Measurements from ENCODE around the gene TRAF2. TPM values are rescaled to one million over a fixed set of nuclear protein-coding genes. Genes with fewer than 3 reads are reported as not detected.
"Not testable (repeated sequence)": the region's sequence is repeated elsewhere in the genome, so short reads cannot be mapped to it uniquely, and the experiment has no call there.

The TRAF2 gene
- total RNA-seq, 1 experiment from 2014 or later = 10.1 TPM

DNA sequence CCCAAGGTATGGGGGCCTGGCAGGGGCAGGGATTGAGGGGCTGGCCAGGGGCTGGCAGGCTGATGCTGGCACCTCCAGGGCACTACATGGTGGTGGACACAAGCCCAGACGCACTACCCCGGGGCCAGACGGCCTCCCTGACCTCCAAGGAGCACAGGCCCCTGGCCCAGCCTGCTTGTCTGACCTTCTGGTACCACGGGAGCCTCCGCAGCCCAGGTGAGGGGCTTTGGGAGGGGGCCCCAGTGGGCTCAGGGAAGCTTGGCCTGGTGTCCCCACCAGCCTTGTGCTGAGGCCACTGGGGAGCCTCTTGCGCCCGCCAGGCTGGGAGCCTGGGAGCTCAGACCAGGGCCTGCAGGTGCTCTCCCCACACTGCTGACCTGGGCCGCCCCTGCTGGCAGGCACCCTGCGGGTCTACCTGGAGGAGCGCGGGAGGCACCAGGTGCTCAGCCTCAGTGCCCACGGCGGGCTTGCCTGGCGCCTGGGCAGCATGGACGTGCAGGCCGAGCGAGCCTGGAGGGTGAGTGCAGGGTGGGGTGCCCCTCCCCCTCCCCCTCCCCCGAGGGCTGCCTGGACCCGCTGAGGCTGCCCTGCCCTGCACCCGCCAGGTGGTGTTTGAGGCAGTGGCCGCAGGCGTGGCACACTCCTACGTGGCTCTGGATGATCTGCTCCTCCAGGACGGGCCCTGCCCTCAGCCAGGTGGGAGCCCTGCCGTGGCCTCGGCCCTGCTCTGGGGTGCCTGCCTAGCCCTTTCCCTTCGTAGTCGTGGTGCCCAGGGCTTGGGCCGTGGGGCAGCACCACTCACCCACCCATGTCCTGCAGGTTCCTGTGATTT, 28.5 kb upstream of the TRAF2 start:
- no peak for DNase-seq (ENCODE audit: low read depth)

- no peak for DNase-seq (ENCODE audit: low read depth)
These were observed 27.9 kb upstream of the TRAF2 start for GRCh38 chr9:136858452-136858843.

GRCh38 chr9:136858844-136859757, 27.2 kb upstream of the TRAF2 start:
- DNase-seq (ENCODE audit: low read depth) = peak; percentile 60

- DNase-seq (ENCODE audit: low read depth) = no peak
These were observed 25.8 kb upstream of the TRAF2 start for GRCh38 chr9:136860529-136860928.

DNA sequence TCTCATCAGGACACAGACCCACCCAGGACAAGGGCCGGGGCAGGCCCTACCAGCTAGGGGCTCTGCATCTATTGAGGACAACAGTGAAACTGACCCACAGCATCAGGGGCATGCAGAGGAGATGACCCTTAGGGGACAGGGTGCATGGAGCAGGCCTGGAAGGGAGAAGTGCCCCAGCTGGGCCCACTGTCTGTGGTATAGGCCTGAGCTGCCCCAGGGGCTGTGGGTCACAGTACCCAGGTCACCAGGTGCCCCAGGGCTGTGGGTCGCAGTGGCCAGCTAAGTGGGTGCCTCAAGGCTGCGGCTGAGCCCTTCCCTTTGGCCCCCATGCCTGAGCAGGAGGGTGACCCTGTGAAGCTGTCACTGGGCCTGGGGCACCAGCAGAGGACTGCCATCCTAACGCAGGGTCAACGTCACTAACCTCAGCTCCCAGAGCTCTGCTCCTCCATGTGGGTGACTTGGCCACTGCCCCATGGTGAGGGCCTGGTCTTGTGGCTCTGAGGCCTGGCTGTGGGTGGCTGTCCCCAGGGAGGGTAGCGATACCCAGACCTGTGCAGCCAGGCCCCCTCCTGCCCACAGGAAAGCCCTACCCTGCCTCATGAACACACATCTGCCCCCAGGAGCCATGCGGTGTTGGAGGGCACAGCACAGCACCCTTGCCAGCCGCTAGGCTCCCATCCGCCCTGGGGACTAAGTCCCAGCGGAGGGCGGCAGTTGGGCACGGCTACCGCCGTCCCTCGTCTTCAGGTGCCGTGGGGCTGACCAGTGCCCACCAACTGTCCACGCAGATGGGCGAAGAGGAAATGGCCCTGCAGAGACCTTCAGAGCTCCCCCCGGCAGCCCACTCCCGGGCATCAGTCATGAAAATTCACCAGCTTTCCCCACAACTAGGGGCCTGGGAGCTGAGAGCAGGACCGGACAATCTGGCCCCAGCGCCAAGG, 25.1 kb upstream of the TRAF2 start:
- DNase-seq (ENCODE audit: low read depth) = no peak

GRCh38 chr9:136861874-136862457, 24.4 kb upstream of the TRAF2 start:
- no peak for DNase-seq (ENCODE audit: low read depth)

- no peak for DNase-seq (ENCODE audit: low read depth)
These were observed 23.3 kb upstream of the TRAF2 start for GRCh38 chr9:136862849-136863622.

DNA sequence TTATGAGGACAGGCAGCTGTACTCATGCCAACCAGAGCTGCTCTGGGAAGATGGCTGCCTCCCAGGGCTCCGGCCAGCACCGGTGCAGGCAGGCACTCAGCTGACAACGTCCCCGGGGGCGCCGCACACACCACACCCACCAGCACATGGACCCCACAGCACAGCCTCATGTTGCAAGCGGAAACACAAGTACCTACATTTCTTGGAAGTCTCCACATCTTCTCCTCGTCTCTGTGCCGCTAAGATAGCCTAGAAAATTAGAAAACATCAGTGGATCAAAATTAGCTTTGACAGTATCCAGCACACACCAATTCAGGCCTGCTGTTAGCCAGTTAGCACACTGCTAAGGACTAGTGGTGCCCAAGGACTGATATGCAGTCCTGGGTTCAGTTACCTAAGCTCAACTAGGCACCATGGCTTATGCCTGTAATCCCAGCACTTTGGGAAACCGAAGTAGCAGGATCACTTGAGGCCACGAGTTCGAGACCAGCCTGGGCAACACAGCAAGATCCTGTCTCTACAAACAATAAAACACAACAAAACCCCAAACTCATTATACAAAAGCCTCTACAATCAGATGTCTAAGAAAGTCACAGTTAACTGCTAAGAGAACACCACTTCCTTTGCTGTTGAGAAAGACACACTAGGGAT, 22.6 kb upstream of the TRAF2 start:
- no peak for DNase-seq (ENCODE audit: low read depth)

GRCh38 chr9:136865041-136865767, 21.1 kb upstream of the TRAF2 start:
- no peak for DNase-seq (ENCODE audit: low read depth)

GRCh38 chr9:136865768-136866103, 20.6 kb upstream of the TRAF2 start:
- DNase-seq (ENCODE audit: low read depth) = no peak

DNA sequence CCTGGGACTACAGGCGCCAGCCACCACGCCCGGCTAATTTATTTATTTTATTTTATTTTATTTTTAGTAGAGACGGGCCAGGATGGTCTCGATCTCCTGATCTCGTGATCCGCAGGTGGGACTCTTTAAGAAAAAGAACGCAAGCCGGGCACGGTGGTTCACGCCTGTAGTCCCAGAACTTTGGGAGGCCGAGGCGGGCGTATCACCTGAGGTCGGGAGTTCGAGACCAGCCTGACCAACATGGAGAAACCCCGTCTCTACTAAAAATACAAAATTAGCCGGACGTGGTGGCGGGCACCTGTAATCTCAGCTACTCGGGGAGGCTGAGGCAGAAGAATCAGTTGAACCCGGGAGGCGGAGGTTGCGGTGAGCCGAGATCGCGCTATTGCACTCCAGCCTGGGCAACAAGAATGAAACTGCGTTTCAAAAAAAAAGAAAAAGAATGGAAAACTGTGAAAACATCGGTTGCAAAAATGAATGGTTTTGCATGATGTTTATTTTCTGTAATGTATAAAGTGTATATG, 19.4 kb upstream of the TRAF2 start:
- DNase-seq (ENCODE audit: low read depth) = not testable (repeated sequence)

- DNase-seq (ENCODE audit: low read depth) = no peak
These were observed 18.8 kb upstream of the TRAF2 start for GRCh38 chr9:136867480-136867879.

DNA sequence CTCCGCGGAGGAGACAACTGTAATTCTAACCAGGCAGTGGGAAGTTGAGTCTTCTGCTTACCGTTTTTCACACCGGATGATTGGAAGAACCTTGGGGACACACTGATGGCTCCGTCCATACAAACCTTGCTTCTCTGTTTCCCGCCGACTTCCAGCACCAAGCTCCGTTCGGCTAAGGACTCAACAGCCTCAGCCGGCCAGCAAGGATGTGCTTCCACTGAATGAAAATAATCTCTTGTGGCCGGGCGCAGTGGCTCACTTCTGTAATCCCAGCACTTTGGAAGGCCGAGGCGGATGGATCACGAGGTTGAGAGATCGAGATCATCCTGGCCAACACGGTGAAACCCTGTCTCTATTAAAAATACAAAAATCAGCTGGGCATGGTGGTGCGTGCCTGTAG, 18.4 kb upstream of the TRAF2 start:
- no peak for DNase-seq (ENCODE audit: low read depth)

GRCh38 chr9:136868644-136869043, 17.7 kb upstream of the TRAF2 start:
- DNase-seq (ENCODE audit: low read depth) = no peak

DNA sequence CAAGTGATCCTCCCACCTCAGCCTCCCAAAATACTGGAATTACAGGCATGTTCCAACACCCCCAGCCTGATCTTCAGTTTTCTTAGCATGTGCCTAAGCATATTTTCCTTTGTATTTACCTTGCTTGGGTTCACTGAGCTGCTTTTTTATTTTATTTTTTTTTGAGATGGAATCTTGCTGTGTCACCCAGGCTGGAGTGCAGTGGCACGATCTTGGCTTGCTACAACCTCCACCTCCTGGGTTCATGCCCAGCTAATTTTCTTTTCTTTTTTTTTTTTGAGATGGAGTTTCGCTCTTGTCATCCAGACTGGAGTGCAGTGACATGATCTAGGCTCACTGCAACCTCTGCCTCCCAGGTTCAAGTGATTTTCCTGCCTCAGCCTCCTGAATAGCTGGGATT, 16.7 kb upstream of the TRAF2 start:
- DNase-seq (ENCODE audit: low read depth) = not testable (repeated sequence)

DNA sequence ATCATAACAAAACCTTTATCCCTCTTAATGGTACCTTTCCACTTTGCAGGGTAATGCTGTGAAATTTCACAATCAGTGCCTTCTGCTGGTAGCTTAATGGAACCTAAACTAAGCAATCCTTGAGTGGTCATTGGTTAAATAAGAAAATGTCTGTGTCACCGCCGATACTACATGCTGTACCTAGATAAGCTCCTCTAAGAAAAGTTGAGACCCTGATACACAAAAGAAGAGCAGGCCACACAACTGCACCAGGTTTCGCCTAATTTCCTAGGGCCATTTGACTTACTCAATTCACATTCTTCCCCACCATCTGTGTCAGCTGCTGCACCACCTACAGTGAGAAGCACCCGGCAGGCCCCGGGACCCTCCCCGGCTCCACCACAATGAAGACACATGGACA, 11.2 kb upstream of the TRAF2 start:
- DNase-seq (ENCODE audit: low read depth) = no peak

DNA sequence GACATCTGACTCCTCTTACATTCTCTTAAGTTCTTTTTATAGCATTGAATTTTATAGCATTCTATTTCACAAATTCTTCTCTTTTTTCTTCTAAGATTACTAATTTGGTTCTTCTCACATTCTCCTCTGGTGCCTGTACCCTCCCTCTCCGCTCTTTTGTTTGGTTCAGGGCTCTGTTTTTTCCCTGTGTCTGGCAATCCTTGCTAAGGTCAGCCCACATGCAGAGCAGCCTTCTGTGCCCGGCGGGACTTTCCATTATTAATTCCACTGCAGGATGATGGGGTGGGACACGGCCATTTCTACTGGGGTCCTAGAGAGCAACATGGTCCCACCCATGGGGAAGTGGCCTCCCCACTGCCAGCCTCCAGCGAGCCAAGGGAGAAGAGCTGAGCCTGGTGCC, 9.8 kb upstream of the TRAF2 start:
- DNase-seq (ENCODE audit: low read depth) = no peak

- DNase-seq (ENCODE audit: low read depth) = no peak
These were observed 5.7 kb upstream of the TRAF2 start for GRCh38 chr9:136880651-136881050.

- peak; percentile 63 for DNase-seq (ENCODE audit: low read depth)
These were observed 4.6 kb upstream of the TRAF2 start for GRCh38 chr9:136881691-136882108.

Measured in RPMI7951 (cell line).